ENCODE measurements around the gene CERCAM. TPM values are rescaled to one million over a fixed set of nuclear protein-coding genes. Genes with fewer than 3 reads are reported as not detected.

CERCAM gene
- total and polyA plus RNA-seq, 2 experiments from 2014 or later: 525 to 596 TPM

- Histone ChIP-seq H3K27me3 (replicated peaks; ENCODE audit: insufficient read depth) (no peaks in the 10 kb centered on the region), H3K9me3 (ENCODE audit: low read depth) (no peaks in the 10 kb centered on the region), H3K4me1 (ENCODE audit: insufficient read depth) (peaks cover 22% of the 10 kb centered on the region), H4K20me1 (ENCODE audit: insufficient read depth) (no peaks in the 10 kb centered on the region), H3K4me2 (ENCODE audit: unreplicated experiment) (no peak overlapping the region), H3K79me2 (ENCODE audit: insufficient read depth) (peaks cover 76% of the 10 kb centered on the region), H3K36me3 (ENCODE audit: low read depth) (peaks cover 3% of the 10 kb centered on the region; the same call in 1 of the 2 replicates), H3F3A (ENCODE audit: insufficient read depth) (peaks cover 25% of the 10 kb centered on the region), H3K9me2 (ENCODE audit: insufficient read depth) (no peaks in the 10 kb centered on the region), H3K27ac (no peak overlapping the region), H2AFZ (no peak overlapping the region), H3K9ac (no peak overlapping the region), H3K4me3 (no peak overlapping the region)
- TF ChIP-seq EZH2 (IDR thresholded peaks at IDR 0.05; ENCODE audit: insufficient read depth, poor library complexity, severe bottlenecking) (no peak), EZH2phosphoT487 (IDR thresholded peaks at IDR 0.05; ENCODE audit: insufficient read depth, low read depth) (no peak)
- WGBS, 2 experiments (ENCODE audit: low coverage in 1 of 2, low lambda C conversion rate in 2 of 2, missing lambda C conversion rate in 2 of 2): 88 to 91% methylated on average over 9 of the region's 9 CpGs
- in situ Hi-C loops (cut with MboI): no loop called here
- DNase-seq: no peak
Measured at GRCh38 chr9:128374221-128374675, 46.4 kb upstream of the CERCAM start.

- Histone ChIP-seq H2AFZ (no peak overlapping the region), H3F3A (ENCODE audit: insufficient read depth) (peaks cover 16% of the 10 kb centered on the region), H3K4me2 (ENCODE audit: unreplicated experiment) (no peak overlapping the region), H3K9me3 (ENCODE audit: low read depth) (no peaks in the 10 kb centered on the region), H3K79me2 (ENCODE audit: insufficient read depth) (peaks cover 70% of the 10 kb centered on the region), H3K4me3 (no peak overlapping the region), H3K9ac (no peak overlapping the region), H4K20me1 (ENCODE audit: insufficient read depth) (no peaks in the 10 kb centered on the region), H3K4me1 (ENCODE audit: insufficient read depth) (peaks cover 17% of the 10 kb centered on the region), H3K9me2 (ENCODE audit: insufficient read depth) (no peaks in the 10 kb centered on the region), H3K36me3 (ENCODE audit: low read depth) (peaks cover 3% of the 10 kb centered on the region; the same call in 1 of the 2 replicates), H3K27ac (no peak overlapping the region), H3K27me3 (replicated peaks; ENCODE audit: insufficient read depth) (no peaks in the 10 kb centered on the region)
- in situ Hi-C loops (cut with MboI): no loop called here
- no peak for TF ChIP-seq EZH2 (IDR thresholded peaks at IDR 0.05; ENCODE audit: insufficient read depth, poor library complexity, severe bottlenecking)
- no peak for TF ChIP-seq EZH2phosphoT487 (IDR thresholded peaks at IDR 0.05; ENCODE audit: insufficient read depth, low read depth)
- 50% methylated on average over 5 of the region's 5 CpGs for WGBS, 2 experiments (ENCODE audit: low coverage in 1 of 2, low lambda C conversion rate in 2 of 2, missing lambda C conversion rate in 2 of 2)
- DNase-seq: peak; percentile 50
Measured at GRCh38 chr9:128375865-128376264, 44.8 kb upstream of the CERCAM start.

- no peak overlapping the region for H2AFZ ChIP-seq
- peaks cover 33% of the 10 kb centered on the region for H3K79me2 ChIP-seq (ENCODE audit: insufficient read depth)
- no peaks in the 10 kb centered on the region for H3F3A ChIP-seq (ENCODE audit: insufficient read depth)
- no peak overlapping the region for H3K27ac ChIP-seq
- H3K9me3 ChIP-seq (ENCODE audit: low read depth): no peaks in the 10 kb centered on the region
- WGBS, 2 experiments (ENCODE audit: low coverage in 1 of 2, low lambda C conversion rate in 2 of 2, missing lambda C conversion rate in 2 of 2): 72 to 79% methylated on average over 6 of the region's 6 CpGs
- H3K9me2 ChIP-seq (ENCODE audit: insufficient read depth): no peaks in the 10 kb centered on the region
- DNase-seq: no peak
- no peaks in the 10 kb centered on the region for H4K20me1 ChIP-seq (ENCODE audit: insufficient read depth)
- in situ Hi-C loops (cut with MboI): no loop called here
- H3K36me3 ChIP-seq (ENCODE audit: low read depth): peaks cover 3% of the 10 kb centered on the region; the same call in 1 of the 2 replicates
- no peak overlapping the region for H3K9ac ChIP-seq
- TF ChIP-seq EZH2 (IDR thresholded peaks at IDR 0.05; ENCODE audit: insufficient read depth, poor library complexity, severe bottlenecking) (no peak), EZH2phosphoT487 (IDR thresholded peaks at IDR 0.05; ENCODE audit: insufficient read depth, low read depth) (no peak)
- no peak overlapping the region for H3K4me2 ChIP-seq (ENCODE audit: unreplicated experiment)
- no peak overlapping the region for H3K4me3 ChIP-seq
- no peaks in the 10 kb centered on the region for H3K27me3 ChIP-seq (replicated peaks; ENCODE audit: insufficient read depth)
- no peaks in the 10 kb centered on the region for H3K4me1 ChIP-seq (ENCODE audit: insufficient read depth)
Measured at GRCh38 chr9:128382261-128382660, 38.4 kb upstream of the CERCAM start.

- Histone ChIP-seq H3K4me3 (no peak overlapping the region), H3F3A (ENCODE audit: insufficient read depth) (no peaks in the 10 kb centered on the region), H3K27ac (no peak overlapping the region), H3K9me2 (ENCODE audit: insufficient read depth) (no peaks in the 10 kb centered on the region), H3K9me3 (ENCODE audit: low read depth) (no peaks in the 10 kb centered on the region), H3K4me2 (ENCODE audit: unreplicated experiment) (no peak overlapping the region), H2AFZ (no peak overlapping the region), H3K36me3 (ENCODE audit: low read depth) (peaks cover 3% of the 10 kb centered on the region; the same call in 1 of the 2 replicates), H3K9ac (no peak overlapping the region), H4K20me1 (ENCODE audit: insufficient read depth) (no peaks in the 10 kb centered on the region), H3K79me2 (ENCODE audit: insufficient read depth) (peaks cover 25% of the 10 kb centered on the region), H3K27me3 (replicated peaks; ENCODE audit: insufficient read depth) (no peaks in the 10 kb centered on the region), H3K4me1 (ENCODE audit: insufficient read depth) (no peaks in the 10 kb centered on the region)
- WGBS, 2 experiments (ENCODE audit: low coverage in 1 of 2, low lambda C conversion rate in 2 of 2, missing lambda C conversion rate in 2 of 2): 80 to 81% methylated on average over 9 of the region's 9 CpGs
- no peak for DNase-seq
- TF ChIP-seq EZH2phosphoT487 (IDR thresholded peaks at IDR 0.05; ENCODE audit: insufficient read depth, low read depth): no peak
- no peak for TF ChIP-seq EZH2 (IDR thresholded peaks at IDR 0.05; ENCODE audit: insufficient read depth, poor library complexity, severe bottlenecking)
- in situ Hi-C loops (cut with MboI): no loop called here
Measured at GRCh38 chr9:128383007-128383753, 37.5 kb upstream of the CERCAM start.
